Midbrain (tissue), 1 donor: Measurements from ENCODE around the gene MYCBP2.
A peak's percentile ranks its signal among the peaks of the same experiment; 100 is the strongest.

Experiments used
- DNase-seq: peaks from one replicate; lab custom pipeline; 2025; lab: John Stamatoyannopoulos, UW

The MYCBP2 gene

DNA sequence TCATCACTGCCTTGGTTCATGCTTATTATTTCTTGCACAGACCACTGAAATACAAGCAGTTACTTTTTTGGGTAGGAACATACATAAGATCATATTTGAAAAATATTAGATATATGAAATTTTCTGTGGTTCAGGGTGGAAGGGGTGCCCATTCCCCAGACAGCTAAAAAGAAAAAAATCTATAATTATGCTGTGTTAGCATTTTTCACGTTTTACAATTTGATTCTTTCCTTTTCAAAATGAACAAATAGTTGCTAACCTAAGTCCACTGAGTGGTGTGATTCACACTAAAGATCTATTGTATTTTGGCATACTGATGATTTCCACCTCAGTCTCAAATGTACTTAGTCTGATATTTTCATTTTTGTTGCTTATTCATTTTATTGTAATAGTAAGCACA, 233.2 kb downstream of the MYCBP2 start:
- no peak for DNase-seq

DNA sequence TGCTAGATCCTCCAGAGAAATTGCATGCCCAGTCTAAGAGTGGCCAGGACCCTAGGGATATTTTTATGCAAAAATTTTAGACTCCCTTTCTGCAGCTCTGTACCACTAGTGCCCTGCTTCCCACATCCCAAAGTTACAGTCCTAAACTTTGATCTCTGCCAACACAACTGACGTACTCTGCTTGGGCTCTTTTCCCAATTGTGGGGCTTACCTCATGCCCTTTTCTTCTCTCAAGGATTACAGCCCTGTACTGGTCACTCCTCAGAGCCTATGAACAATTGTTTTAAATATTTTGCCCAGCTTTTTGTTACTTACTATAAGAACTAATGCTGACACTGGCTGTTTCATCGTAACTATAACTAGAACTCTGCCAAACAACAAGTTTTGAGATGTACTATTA, 242.1 kb downstream of the MYCBP2 start:
- no peak for DNase-seq

DNA sequence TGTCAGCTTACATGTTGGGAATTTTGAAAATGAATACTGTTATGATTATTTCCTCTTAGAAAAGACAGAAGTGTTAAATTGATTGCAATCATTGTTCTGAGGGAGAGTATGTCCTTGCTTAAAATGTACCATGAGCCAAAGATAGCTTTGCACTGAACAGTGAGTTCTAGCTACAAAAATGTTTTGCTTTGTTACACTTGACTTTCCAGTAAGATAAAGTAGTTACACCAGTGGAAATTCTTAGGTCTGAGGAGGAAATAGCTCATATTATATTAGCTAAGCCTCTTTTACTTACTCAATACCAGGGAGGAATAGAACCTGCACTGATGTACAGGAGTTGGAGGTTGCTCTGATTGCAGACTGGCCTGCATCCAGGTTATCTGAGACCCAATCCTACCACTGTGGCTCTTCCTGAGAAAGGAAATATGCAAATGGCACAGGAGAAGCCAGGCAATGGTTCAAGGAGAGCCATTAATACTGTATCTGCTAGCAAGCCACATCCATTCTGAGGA, 246.9 kb downstream of the MYCBP2 start:
- no peak for DNase-seq

DNA sequence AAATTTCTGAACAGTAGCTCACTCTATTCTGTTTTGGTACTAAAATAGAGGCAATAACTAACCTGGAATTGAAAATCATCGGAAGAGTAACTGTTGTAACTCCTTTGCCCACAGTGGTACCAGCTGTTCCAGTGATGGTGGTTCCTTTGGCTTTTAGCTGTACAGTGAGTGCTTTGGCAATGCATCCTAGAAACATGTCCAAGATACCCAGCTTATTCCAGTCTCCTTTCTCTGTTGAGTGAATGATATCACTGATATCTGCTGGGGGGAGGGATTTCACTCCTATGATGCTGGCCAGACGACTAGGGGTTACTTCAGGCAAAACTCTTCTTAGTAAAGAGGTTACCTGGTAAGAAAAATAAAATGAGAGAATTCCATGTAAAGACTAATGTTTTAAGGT, 259.4 kb downstream of the MYCBP2 start:
- no peak for DNase-seq

DNA sequence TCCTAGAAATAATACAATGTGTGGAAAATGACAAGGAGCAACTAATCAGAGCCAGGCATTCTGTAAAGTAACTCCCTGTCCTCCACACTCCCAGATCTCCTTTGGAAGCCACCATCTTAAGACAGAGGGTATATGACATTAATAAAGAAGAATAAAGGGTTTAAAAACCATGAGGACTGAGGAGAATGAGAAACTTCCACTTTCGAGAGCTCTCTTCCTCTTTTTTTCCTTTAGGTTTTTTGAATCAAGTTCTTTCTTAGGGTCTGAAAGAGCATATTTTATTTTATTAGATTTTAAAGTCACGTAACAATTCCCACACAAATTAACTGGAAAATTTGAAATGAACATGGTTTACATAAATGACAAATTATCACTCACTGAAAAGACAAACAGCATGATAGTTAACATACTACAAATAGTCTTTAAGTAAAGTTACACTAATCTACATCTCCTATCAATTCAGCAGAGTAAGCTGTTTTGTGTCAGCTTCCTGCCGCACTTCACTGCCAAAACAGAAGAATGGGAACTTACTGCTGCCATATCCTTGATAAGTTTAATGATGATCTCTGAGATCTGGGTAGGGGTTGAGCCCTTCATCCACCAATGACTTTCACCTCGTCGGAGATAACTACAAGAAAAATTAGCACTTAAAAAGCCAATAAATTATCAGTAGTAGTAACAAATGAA, 261.3 kb downstream of the MYCBP2 start:
- DNase-seq = no peak

DNA sequence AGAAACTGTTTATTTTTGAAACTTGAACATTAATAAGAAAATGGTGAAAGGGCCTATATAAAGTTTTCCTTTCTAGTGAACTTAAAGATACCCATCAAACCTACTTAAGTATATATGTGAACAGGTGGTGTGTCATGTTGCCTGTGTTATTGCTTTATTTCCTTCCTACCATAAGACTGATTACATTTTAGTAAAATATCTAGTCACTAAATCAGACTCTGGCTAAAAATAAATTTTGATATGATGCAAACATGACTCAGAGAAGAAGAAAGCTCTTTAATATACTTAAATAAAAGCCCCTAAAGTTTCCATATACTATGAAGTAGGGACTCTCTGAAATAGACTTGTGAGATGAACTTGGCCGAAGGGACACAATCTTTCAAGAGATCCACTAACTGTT, 264.8 kb downstream of the MYCBP2 start:
- DNase-seq = no peak

DNA sequence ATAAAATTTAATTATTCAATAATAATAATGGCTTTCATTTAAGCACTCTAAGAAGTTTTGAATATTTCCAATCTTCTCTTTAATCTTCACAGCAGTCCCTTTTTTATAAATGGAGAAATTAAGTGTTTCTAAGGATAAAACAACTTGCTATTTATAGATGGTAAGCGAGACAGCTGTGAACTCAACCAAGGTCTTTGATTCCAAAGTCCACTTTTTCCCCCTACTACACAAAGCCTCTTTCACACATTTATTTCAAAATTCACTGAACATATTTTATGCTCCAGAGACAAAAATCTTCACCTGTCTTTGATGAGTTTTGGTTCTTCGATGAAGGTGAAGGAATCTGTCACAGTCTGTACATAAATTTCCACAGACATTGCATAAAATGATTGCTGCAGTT, 265.5 kb downstream of the MYCBP2 start:
- DNase-seq = no peak

DNA sequence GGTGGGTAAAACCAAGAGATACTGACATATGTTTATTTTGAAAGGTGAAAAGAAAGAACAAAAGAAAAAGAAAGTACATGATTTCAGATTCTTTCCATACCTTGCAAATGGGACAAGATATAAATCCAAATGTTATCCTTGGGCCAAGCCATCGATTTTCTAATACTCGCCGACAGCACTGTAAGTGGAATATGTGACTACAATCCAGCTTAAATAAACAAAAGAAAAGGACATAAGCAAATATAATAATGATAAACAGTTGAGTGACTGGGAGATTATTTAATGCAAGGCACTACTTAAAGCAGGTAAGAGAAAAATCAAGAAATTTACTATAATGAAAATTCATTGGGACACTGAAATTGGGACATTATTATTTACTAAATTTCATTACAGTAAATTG, 270.0 kb downstream of the MYCBP2 start:
- DNase-seq = no peak

DNA sequence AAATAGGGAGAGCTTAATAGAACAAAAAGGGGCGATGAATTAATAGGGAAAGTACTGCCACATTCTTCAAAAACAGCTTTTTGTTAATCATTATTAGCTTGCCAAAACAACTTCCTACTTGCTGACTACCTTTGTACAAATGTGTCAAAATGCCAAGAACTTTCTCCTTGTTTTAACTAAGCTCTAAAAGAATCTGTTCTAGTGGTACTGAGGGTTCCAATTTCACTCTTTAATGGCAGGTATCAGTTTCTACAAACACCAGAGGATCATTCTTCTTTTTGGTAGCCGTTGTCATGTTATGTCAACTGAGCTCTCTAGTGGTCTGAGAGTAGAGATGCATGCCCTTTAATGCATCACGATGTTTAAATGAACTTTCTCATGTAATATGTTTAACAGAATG, 270.5 kb downstream of the MYCBP2 start:
- DNase-seq = no peak

DNA sequence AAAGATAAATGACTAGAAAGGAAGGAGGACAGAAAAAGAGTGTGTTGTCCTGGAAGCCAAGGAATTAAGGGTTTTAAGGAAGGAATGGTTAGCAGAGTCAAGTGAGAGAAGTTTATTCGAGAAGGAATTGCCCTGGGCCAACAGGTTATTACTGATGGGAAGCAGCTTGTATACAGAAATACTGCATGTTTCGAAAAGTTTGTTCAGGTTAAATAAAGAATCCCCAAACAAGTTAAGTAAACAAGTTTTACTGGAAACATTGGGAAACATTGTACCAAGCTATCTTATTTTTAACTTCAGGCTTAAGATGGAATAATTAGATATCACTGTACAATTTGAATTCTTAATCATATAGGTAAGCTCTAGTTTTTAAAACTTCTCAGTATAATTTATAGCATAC, 271.7 kb downstream of the MYCBP2 start:
- DNase-seq = no peak

DNA sequence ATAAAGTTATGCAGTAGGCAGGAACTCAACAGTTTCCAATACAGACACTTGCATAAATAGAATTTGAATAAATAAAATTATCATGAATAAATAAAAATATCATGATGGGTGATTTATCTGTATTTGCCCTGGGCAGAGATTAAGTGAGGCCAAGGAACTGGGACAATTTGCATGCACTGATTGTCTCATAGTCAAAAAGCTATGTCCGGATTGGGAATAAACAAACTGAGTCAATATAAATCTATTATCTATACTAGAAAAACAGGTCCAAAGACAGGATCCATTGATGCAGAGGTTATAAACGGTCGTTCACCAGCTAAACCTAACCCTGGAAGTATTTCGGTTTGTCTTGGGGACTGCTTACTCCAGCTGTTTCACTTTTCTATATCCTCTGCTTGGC, 273.7 kb downstream of the MYCBP2 start:
- DNase-seq = no peak

DNA sequence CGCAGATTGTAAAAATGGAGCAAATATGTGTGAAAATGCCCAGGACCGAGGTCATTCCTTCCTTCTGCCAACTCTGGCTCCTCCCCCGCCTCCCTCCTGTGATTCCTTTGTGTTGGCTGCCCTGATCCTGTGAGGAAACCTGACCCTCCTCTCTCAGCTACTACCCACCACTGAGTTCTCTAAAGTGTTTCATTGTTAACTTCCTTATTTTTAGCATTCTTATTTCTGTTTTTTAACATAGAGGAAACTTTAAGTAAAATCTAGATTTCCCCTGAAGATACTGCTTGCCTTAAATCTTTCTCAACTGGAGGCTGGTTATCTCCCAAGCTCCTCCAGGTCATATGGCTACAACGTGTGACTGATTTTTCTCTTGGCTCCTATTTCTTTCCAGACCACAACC, 278.2 kb downstream of the MYCBP2 start:
- DNase-seq = no peak

DNA sequence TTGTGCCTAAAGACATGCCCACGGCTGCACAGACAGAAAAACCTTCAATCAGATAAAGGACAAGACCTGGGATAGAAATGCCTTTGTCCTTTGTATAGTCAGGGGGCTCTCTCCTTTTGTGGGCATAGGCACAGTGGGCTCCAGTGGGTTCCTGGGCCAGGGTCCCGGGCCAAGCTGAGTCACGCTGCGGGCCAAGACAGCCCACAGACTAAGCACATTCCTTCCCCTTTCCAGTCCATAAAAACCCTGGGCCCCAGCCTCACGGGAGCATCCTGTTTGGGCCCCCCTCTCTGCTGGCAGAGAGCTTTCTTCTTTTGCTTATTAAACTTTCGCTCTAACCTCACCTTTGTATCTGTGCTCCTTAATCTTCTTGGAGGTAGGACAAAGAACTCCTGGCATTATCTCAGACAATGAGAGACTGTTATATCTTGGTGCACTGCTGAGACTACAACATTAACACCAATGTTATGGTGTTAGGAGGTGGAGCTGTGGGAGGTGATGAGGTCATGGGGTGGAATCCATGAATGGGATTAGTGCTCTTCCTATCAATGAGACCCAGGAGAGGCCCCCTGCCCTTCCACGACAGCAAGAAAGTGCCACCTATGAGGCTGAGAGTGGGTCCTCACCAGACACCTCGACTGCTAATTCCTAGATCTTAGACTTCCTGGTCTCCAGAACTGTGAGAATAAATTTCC, 279.1 kb downstream of the MYCBP2 start:
- no peak for DNase-seq

DNA sequence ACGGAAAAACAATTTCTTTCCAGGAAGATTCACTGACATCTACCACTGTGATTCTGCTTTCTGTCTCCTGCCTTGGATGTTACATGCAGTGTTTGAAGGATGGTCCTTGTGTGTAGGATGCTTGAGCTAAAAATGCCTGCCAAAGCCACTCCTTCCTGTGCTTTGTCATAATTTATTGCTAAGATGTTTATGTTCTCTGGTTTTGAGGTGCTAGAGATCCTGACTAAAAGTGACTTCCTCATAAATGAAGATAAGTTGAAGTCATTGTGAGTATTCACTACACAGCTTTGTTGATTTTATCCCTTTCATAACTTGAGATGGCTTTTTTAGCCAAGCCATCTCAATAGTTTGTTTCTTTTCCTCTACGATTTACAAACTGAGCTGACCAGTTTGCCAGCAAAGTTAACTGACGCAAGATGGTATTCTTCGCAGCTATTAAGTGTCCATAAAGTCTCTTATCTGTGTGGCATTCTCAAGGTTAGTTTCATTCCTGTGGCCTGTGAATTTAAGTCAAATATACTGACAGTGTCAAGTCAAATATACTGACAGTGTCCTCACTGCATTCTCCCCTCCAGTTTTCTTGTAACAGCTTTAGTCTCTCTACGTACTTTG, 284.2 kb downstream of the MYCBP2 start:
- DNase-seq = no peak

DNA sequence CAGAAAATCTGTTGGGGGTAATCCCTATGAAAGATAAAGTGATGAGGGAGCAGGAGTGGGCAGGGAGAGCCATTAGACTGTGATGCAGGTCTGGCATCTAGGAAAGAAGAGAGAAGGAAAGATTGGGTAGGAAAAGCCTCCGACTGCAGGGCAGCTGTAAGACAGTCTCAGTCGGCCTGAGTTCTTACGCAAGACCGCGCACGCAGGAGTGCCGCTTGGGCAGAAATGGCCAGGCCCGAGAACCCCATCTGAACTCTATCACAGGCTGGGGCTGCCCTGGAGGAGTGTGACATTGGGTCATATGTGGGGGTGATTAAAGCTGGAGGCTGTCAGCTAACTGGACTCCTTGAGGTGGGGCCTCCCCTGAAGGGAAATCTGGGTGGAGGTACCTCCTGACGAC, 286.1 kb downstream of the MYCBP2 start:
- DNase-seq = no peak

DNA sequence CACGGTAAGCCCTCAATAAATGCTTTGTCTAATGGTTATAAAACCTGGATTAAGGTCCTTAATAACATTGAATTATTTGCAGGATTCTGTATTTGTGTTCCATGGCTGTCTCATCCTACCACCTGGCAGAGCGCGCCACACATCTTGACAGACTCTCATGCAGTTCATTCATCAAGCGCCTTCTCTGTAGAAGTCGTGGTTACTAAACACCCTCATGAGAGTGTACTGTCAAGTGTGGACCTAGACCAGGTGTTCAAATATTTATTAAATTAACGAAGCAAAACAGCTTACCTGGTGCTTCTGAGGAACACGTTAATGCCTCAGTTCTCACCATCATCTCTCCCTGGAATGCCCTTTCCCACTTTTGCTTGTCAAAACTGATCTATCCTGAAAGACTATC, 286.8 kb downstream of the MYCBP2 start:
- no peak for DNase-seq

DNA sequence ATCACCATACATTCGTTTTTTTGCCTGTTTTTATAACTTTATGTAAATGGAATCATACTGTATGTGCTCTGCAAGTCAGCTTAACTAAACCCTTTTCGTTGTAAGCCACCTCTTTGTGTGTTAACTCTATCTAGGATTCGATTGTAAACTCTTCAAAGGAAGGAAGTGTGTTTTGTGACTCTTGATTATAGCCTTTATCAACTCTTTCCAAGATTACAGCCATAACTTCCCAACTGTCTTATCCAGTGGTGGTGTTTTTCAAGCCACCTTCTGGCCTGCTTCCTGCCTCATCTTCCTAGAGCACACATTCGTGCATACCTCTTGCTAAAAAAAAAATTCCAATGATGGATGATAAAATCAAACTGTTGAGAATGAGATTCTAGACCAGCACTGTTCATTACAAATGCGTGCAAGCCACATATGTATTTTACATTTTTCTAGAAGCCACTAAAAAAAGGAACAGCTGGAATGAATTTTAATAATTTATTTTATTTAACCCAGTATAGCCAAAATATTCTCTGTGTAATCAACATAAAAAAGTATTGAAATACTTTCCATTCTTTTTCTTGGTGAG, 287.9 kb downstream of the MYCBP2 start:
- DNase-seq = no peak

DNA sequence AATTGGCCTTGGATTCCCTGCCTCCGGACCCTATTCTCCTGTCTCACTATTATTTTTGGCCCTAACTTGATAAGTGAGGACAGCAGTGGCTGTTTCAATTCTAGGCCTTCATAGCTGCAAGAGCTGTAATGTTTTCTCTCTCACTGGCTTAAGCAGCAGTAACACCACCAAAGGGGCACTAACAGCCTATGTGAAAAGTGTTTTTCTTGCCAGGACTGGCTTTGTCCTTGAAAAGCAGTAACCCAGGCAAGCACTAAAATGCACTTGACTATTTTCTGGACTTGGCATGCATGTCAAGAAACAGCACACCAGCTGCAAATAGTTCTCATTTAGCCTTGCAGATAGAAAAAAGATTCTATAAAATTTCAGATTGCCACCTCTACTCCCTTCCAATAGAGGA, 290.6 kb downstream of the MYCBP2 start:
- DNase-seq = peak; percentile 56

DNA sequence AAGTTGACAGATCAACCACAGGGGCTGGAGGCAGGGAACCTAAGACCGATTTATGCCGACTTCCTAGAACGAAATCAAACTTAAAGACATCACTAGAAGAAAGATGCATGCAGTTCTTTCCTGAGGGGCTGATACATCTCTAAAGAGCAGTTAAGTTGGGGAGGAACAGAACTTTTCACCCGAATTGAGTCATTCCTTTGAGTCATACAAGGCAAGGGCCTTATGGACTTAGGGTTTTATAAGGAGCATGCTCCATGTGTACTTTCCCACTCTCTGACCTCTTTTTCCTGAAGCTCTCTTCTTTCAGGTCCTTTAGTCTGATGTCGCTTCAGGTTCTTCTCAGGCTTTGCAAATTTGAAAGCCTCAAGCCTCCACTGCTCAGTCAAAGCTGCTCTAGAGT, 292.0 kb downstream of the MYCBP2 start:
- no peak for DNase-seq

DNA sequence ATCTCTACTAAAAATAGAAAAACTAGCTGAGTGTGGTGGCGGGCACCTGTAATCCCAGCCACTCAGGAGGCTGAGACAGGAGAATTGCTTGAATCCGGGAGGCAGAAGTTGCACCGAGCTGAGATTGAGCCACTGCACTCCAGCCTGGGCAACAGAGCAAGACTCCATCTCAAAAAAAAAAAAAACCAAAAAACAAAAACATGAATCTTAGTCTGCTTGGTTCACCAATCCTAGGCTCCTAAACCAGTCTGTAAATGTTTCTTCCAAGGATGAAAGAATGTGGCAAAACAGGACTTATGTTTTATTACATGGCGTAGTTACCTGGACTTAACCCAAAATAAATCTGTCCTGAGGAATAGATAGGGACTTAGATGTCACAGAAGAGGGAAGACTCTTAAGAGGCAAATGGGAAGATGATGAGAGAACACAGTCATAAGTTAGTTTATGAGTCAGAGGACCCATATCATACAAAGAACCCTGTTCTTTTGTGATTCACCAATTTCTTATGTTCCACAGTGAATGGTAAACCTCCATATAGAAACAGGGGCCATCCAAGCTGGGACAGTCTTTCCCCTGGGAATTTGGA, 293.1 kb downstream of the MYCBP2 start:
- DNase-seq = no peak

DNA sequence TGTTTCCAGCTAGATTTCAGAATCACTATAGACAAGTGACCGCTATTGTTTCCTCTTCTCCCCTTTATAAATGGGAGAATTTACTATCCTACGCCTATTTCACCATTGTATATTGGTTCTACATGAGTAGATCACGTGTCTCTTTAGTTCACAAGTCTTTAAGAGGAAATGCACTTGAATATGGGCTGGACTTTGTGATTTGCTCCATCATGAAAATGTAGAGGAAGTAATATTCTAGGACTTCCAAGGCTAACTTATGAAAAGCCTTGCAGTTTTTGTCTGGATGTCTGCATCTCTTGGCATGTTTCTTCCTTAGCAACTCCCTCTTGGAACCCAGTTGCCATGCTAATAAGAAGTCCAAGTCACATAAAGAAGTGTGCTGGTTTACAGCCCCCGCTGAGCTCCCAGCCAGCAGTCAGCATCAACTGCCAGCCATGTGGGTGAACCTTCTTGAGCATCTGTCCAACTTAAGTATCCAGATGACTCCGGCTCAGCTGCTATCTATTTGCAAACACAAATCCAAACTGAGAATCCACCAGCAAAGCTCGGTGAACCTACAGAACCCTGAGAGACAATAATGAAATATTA, 295.1 kb downstream of the MYCBP2 start:
- DNase-seq = no peak

DNA sequence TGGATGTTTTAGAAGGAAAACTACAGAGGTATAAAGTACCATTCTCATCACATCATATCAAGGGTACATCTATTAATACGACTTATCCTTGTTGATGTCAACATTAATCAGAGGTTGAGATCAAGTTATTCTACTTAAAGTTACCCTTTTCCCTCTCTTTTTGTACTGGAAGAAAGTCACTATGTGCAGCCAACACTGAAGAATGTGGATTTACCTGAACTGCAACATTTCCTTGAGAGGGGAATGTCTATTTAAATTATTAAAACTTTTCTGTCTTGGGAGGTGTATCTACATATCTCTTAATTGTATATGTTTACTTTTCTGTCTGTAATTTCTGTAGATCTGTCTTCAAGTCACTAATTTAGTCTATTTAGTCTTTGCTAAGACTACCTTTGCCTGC, 297.5 kb downstream of the MYCBP2 start:
- no peak for DNase-seq
